NCI-H748 (cell line): ENCODE results near the gene FBRS.

Experiments
- DNase-seq: peaks from one replicate; lab custom pipeline; 2025; ENCODE audit not compliant: unreplicated experiment; lab: John Stamatoyannopoulos, UW

The FBRS gene

GRCh38 chr16:30644334-30644830, 13.8 kb upstream of the FBRS start:
- DNase-seq = no peak

DNA sequence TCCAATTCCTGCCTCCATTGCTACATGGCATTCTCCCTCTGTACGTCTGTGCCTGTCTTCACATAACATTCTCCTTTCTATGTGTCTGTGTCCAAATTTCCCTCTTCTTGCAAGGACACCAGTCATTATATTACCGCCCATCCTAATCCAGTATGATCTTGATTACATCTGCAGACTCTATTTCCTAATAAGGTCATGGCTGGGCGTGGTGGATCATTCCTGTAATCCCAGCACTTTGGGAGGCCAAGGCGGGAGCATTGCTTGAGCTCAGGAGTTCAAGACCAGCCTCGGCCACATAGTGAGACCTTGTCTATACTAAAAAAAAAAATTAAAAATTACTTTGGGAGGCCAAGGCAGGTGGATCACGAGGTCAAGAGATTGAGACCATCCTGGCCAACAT, 12.5 kb upstream of the FBRS start:
- no peak for DNase-seq

- no peak for DNase-seq
Measured at GRCh38 chr16:30647274-30647571, 11.0 kb upstream of the FBRS start.

DNA sequence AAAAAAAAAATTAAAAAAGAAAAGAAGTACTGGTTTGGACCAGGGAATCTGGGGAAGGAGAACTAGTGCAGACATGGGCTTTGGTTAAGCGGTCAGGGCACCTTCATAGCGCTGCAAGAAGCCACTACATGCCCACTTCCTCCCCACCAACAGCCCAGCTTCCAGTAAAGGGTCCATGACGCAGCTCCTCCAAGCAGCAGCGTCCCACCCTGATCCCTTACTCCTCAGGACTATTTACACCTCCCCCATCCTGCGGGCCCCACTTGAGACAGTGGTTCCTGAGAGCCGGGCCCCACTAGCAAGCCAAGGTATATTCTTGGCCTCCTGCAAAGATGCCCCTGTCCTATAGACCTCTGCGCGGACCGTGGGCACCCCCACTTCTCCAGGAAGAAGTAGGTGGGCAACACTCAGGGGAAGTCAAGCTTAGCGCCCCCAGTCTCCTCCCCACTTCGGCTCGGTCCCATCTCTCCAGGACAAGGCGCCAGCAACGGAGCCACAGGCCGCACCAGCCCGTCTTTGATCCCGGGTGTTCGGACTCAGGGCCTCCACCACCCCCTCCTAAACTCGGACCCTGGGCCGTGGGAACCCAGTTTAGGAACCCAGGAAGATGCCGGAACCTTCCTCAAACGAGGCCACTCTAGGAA, 8.4 kb upstream of the FBRS start:
- no peak for DNase-seq

DNA sequence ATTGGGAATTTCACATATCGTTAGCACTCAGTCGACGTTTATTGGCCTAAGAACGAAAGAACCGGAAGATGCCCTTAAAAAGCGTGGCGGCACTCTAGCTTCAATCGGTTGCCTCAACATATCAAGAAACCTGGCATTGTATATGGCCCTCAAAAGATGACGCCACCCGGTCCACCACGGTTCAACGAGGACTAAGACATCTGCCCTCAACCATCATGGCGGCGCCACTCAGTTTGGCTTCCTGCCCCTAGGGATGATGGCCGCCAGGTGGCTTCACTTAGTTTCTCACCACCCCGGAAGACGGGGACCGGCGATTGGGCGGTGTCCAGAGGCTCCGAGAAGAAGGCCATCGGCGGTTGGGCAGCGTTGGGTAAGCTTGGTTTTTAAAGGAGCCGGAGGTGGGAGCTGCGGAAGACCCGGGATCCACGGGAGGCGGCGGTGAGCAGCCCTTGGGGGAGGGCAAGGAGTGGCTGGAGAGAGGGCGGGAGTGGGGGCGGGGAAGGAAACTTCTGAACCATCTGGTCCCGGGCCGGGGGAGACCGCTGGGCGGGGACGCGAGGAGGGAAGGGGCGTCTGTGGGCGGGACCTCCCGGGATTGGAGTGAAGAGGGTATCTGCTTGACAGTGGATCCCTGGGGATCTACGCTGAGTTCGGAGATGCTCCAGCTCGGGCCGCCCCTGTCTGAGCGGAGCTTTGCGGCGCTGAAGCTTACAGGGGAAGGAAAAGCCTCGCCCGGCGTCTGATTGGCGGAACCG, 7.7 kb upstream of the FBRS start, which contains the start of gene PRR14:
Gene PRR14 (plus strand): TSS at position 592 of the 755 bp plus-strand sequence. CDS start 686 bp downstream, outside the sequence.
- peak; percentile 98 for DNase-seq

DNA sequence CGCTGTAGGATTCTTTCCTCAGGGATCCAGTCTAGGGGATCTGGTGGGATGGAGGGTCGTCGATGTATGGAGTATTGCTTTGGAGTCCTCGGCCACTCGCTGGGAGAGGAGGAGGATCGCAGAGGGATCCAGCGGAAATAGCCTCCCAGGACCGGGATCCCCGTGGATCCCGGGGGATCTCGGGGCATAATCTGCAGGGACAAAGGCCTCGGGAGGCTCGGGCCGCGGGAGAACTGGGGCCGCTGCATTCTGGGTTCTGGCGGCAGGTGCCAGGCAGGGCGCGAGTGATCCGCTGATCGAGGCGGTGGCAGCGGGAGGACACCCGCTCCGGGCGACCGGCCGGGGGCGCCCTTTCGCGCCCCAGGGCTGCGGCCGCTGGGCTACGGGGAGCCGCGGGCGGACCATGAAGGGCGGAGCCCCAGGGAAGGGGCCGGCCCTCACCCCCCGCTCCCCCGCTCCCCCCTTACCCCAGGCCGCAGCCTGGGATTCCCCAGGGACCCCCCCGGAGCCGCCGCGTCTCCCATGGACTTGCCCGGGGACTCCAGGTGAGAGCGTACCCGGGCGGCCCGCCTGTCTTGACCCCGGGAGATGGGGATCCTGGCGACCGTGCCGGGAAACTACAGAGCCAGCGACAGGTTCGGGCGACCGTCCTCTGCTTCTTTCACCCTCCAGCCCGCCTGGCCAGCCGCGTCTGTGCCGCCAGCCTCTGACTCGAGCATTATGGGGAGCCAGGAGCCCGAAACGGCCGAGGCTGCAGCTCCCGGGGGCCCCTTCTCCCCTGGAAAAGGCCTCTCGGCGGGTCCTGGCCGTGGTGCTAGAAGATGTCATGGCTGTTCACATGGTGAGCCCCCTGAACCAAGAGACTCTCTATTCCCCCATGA, 6.9 kb upstream of the FBRS start:
- DNase-seq = peak; percentile 67

DNA sequence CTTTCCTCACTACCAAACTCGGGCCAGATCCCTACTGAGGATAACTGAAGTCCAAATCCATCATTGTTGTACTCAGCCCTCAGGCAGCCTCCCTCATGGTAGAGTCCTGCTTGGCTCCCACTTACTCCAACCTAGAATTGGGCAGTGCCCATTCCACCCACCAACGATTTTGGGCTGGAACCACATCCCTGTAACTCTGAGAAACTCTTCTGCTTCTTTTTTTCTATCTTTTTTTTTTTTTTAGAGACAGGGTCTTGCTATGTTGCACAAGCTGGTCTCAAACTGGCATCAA, 6.3 kb upstream of the FBRS start:
- DNase-seq = no peak

DNA sequence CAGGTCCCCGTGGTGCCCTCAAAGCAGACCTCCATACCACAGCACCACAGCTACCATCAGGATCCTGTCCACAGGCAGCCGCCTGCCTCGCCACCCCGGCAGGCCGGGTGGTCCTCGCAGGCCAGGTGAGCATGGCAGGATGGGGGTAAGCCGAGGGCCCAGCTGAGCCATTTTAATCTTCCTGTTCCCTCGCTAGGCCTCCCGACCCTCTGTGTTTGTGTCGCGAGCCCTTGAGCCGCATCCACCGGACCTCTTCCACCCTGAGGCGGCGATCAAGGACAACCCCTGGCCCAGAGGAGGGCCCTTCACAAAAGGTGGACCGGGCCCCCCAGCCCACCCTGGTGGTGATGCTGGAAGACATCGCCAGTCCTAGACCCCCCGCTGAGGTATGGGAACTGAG, 5.5 kb upstream of the FBRS start:
- no peak for DNase-seq

- DNase-seq = no peak
Measured at GRCh38 chr16:30654856-30655255, 3.4 kb upstream of the FBRS start.

- no peak for DNase-seq
Measured at GRCh38 chr16:30655815-30656347, 2.4 kb upstream of the FBRS start.

DNA sequence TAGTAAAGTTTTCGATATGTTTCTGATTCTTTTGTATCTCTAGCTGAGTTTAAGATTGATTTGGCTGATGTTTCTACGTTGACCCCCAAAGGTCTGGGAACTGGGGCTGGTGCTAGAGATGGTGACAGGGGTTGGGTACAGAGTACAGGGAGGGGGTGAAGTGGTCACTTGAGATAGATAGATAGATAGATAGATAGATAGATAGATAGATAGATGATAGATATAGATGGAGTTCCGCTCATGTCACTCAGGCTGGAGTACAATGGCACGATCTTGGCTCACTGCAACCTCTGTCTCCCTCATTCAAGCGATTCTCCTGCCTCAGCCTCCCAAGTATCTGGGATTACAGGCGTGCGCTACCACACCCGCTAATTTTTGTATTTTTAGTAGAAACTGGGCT, 1.8 kb upstream of the FBRS start:
- no peak for DNase-seq

GRCh38 chr16:30656974-30657865, 1.0 kb upstream of the FBRS start:
- peak; percentile 66 for DNase-seq

DNA sequence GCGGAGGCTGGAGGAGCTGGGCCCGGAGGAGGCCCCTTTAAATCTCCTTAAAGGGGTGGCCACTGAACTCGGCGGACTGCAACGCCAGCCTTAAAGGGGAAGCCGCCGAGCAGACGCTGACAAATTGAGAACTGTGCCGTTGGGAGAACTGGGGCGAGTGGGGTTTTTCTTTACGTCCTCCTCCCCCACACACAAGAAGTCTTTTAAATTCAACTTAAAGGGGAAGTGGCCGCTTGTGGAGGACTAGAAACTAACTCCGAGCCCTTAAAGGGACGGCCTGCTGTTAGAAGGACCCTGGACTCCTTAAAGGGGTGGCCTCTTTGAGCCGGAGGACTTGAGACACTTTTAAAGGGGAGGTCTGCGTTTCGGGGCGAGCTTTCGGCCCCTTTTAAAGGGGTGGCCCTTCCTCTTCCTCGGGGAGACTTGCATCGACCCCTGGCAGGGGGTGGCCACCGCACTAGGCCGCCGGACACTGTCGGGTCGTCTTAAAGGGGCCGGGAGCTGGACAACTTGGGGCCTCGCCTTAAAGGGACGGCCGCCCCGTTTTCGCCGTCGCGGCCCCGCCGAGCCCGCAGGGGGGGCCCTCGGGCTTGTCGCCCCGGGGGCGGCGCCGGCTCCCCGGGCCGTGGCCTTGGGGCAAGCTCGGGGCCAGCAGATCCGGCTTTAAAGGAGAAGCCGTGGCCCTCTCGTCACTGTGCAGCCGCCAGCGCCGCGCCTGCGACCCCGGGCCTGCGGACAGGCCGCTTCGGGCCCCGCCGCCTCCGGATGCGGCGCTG, 688 bp downstream of the FBRS start:
- peak; percentile 95 for DNase-seq

GRCh38 chr16:30659507-30660423, 1.5 kb downstream of the FBRS start:
- DNase-seq = no peak

GRCh38 chr16:30660424-30661261, 2.4 kb downstream of the FBRS start:
- DNase-seq = no peak

- no peak for DNase-seq
Measured at GRCh38 chr16:30662449-30662848, 4.2 kb downstream of the FBRS start.

DNA sequence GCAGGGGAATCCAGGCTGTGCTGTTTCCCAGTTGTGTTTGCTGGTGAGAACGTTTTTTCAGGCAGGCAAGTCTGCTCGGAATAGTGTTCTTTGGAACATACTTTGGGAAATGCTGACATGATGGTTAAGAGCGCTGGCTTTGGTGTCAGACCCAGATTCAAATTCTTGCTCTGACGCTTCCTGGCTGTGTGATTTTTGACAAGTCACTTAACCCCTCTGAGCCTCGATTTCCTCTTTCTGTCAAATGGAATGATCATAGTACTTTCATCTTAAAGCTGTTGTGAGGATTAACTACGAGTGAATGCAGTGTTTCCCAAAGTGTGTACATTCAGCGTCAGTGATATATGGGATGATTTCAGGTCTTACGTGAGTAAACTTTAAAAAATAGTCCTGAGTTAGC, 4.8 kb downstream of the FBRS start:
- DNase-seq = no peak

GRCh38 chr16:30663820-30664219, 5.6 kb downstream of the FBRS start:
- DNase-seq = no peak
